NCI-H2107 treated with DMSO at 0.1 percent for 48 hours (cell line): ENCODE results near the gene ATF6B.

ENCODE experiments used
- DNase-seq: peaks from one replicate; lab custom pipeline; 2025; ENCODE audit not compliant: unreplicated experiment; lab: John Stamatoyannopoulos, UW

The ATF6B gene

GRCh38 chr6:32127717-32128592 lies at the start of gene ATF6B:
ATF6B (minus strand) TSS chr6:32128246; CDS start chr6:32128207, 39 bp downstream.
- peak; percentile 93 for DNase-seq

- peak; percentile 45 for DNase-seq
These were observed 49.2 kb upstream of the ATF6B start for GRCh38 chr6:32177183-32177787.

GRCh38 chr6:32176476-32177182 lies 48.6 kb upstream of the ATF6B start:
- no peak for DNase-seq

- DNase-seq = peak; percentile 69
These were observed 47.8 kb upstream of the ATF6B start, which contains the start of gene AGPAT1 for GRCh38 chr6:32175711-32176475. AGPAT1 (minus strand) TSS chr6:32176084; CDS start chr6:32171496, 4,588 bp downstream.

GRCh38 chr6:32175322-32175710 lies 47.3 kb upstream of the ATF6B start:
- DNase-seq = no peak

- DNase-seq = no peak
These were observed 46.4 kb upstream of the ATF6B start for GRCh38 chr6:32174416-32174815.

GRCh38 chr6:32173051-32173727 lies 45.1 kb upstream of the ATF6B start:
- no peak for DNase-seq

- no peak for DNase-seq
These were observed 43.2 kb upstream of the ATF6B start for GRCh38 chr6:32171234-32171633.

GRCh38 chr6:32170294-32170693 lies 42.2 kb upstream of the ATF6B start:
- DNase-seq = no peak

GRCh38 chr6:32168807-32169591 lies 41.0 kb upstream of the ATF6B start:
- no peak for DNase-seq

GRCh38 chr6:32168350-32168749 lies 40.3 kb upstream of the ATF6B start:
- no peak for DNase-seq

GRCh38 chr6:32167761-32168262 lies 39.8 kb upstream of the ATF6B start:
- no peak for DNase-seq

GRCh38 chr6:32167154-32167760 lies 39.2 kb upstream of the ATF6B start:
- no peak for DNase-seq

GRCh38 chr6:32166411-32167061 lies 38.5 kb upstream of the ATF6B start:
- no peak for DNase-seq

- no peak for DNase-seq
These were observed 36.2 kb upstream of the ATF6B start, which contains the start of gene EGFL8 for GRCh38 chr6:32164295-32164694. EGFL8 (plus strand) TSS chr6:32164595; CDS start chr6:32166166, 1,571 bp downstream.

GRCh38 chr6:32163559-32164258 lies 35.7 kb upstream of the ATF6B start:
- DNase-seq = no peak

- no peak for DNase-seq
These were observed 30.0 kb upstream of the ATF6B start for GRCh38 chr6:32158052-32158451.

GRCh38 chr6:32156891-32157290 lies 28.8 kb upstream of the ATF6B start:
- DNase-seq = no peak
